Progenitor cell of endocrine pancreas (in vitro differentiated cells): ENCODE results near the gene TMEFF2. TPM values are rescaled to one million over a fixed set of nuclear protein-coding genes. Genes with fewer than 3 reads are reported as not detected.

Experiments used
- DNase-seq: peaks from one replicate; pipeline ENCODE4 v3.0.0; 2021; ENCODE audit warnings: low spot score; ENCODE audit not compliant: unreplicated experiment
- H3K27ac Mint-ChIP-seq: 2 replicates; pipeline ENCODE4 v1.8.0; 2021; ENCODE audit warnings: mild to moderate bottlenecking, moderate library complexity, mixed read lengths
- H3K27me3 Mint-ChIP-seq: 2 replicates; pipeline ENCODE4 v1.8.0; 2021; ENCODE audit warnings: mixed read lengths
- H3K36me3 Mint-ChIP-seq: 2 replicates; pipeline ENCODE4 v1.8.0; 2022; ENCODE audit warnings: mixed read lengths; ENCODE audit not compliant: insufficient read depth
- H3K4me1 Mint-ChIP-seq: 2 replicates; pipeline ENCODE4 v1.8.0; 2021; ENCODE audit warnings: low read depth, mixed read lengths
- H3K4me3 Mint-ChIP-seq: 2 replicates; pipeline ENCODE4 v1.8.0; 2021; ENCODE audit warnings: low read depth, mild to moderate bottlenecking, moderate library complexity, mixed read lengths
- H3K9me3 Mint-ChIP-seq: 2 replicates; pipeline ENCODE4 v1.8.0; 2021; ENCODE audit warnings: low read depth, mixed read lengths
- total RNA-seq: library from RNA; stranded (reverse); gene quantifications from 2 replicates; pipeline ENCODE4 v1.2.1, GENCODE V29; 2021
- TF ChIP-seq, protein P1 (sequence below): fragments of 200-600 bp; sonication (generic); IDR thresholded peaks from one replicate; pipeline ENCODE4 v1.5.0; 2021; ENCODE audit warnings: antibody characterized with exemption, mild to moderate bottlenecking; ENCODE audit not compliant: unreplicated experiment

Gene TMEFF2
- total RNA-seq, 1 donor from 2014 or later, result 0.50 TPM

DNA sequence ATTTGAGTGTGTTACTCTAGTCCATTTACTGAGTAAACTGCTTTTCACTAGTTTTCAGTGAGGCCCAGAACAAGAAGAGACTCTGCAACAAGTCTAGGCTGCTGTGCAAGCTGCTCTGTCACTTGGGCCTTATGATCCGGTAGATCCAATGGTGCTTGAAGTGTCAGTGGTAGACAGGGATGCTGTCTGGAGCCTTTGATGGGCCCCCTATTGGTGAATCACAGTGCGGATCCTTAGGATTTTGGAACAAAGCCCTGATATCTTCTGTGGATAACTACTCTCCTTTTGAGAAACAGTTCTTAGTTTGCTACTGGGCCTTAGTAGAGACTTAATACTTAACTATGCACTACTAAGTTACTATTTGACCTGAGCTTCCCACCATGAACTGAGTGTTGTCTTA, 150.2 kb downstream of the TMEFF2 start:
- H3K27me3 Mint-ChIP-seq, result no peaks in the 10 kb centered on the region
- no peak overlapping the region for H3K27ac Mint-ChIP-seq
- H3K36me3 Mint-ChIP-seq, result no peaks in the 10 kb centered on the region
- no peaks in the 10 kb centered on the region for H3K4me1 Mint-ChIP-seq
- H3K9me3 Mint-ChIP-seq, result no peaks in the 10 kb centered on the region
- DNase-seq, result no peak
- no peak overlapping the region for H3K4me3 Mint-ChIP-seq
- TF ChIP-seq, protein P1, sequence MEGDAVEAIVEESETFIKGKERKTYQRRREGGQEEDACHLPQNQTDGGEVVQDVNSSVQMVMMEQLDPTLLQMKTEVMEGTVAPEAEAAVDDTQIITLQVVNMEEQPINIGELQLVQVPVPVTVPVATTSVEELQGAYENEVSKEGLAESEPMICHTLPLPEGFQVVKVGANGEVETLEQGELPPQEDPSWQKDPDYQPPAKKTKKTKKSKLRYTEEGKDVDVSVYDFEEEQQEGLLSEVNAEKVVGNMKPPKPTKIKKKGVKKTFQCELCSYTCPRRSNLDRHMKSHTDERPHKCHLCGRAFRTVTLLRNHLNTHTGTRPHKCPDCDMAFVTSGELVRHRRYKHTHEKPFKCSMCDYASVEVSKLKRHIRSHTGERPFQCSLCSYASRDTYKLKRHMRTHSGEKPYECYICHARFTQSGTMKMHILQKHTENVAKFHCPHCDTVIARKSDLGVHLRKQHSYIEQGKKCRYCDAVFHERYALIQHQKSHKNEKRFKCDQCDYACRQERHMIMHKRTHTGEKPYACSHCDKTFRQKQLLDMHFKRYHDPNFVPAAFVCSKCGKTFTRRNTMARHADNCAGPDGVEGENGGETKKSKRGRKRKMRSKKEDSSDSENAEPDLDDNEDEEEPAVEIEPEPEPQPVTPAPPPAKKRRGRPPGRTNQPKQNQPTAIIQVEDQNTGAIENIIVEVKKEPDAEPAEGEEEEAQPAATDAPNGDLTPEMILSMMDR, result no peak

- Mint-ChIP-seq H3K9me3 (no peaks in the 10 kb centered on the region), H3K36me3 (no peaks in the 10 kb centered on the region), H3K4me3 (no peak overlapping the region), H3K27ac (no peak overlapping the region), H3K27me3 (no peaks in the 10 kb centered on the region), H3K4me1 (no peaks in the 10 kb centered on the region)
- DNase-seq, result no peak
- TF ChIP-seq, protein P1, result no peak
Observed at GRCh38 chr2:192043216-192043870, 151.4 kb downstream of the TMEFF2 start.

GRCh38 chr2:192042126-192042525, 152.6 kb downstream of the TMEFF2 start:
- Mint-ChIP-seq H3K36me3 (no peaks in the 10 kb centered on the region), H3K27me3 (no peaks in the 10 kb centered on the region), H3K27ac (no peak overlapping the region), H3K9me3 (no peaks in the 10 kb centered on the region), H3K4me1 (no peaks in the 10 kb centered on the region), H3K4me3 (no peak overlapping the region)
- no peak for DNase-seq
- TF ChIP-seq, protein P1, result no peak

- Mint-ChIP-seq H3K27me3 (no peaks in the 10 kb centered on the region), H3K36me3 (no peaks in the 10 kb centered on the region), H3K4me3 (no peak overlapping the region), H3K27ac (no peak overlapping the region), H3K9me3 (no peaks in the 10 kb centered on the region), H3K4me1 (peaks cover 2% of the 10 kb centered on the region)
- TF ChIP-seq, protein P1, result no peak
- no peak for DNase-seq
Observed at GRCh38 chr2:192038110-192038509, 156.6 kb downstream of the TMEFF2 start.

DNA sequence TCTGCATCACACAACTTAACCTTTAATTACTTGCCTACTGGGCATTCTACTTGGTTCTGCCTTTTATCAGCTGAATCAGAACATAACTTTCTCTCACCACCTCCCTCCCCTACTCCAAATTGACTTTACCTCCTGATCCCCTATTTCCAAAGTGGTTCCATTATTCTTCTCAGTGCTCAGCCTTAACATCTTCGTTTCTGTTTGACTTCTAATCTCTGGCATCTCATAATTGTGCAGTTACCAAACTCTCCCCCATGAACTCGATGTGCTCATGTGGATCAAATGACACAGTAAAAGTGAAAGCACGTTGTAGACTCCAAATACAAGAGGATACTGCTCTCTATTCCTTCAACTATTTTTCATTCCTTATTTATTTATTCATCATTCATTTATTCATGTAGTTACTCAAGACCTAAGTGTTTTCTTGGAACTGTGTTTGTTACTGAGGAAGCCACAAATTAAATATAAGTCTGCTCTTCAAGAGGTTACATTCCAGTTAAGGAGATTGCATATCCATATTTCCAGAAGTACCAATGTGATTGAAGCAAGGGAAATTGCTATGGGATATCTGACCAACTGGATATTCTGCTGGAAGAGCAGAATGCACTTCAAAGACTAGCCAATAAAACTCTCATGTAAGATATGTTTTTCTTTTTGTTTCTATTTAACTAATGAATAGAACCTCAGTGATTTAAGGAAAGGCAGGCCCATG, 158.8 kb downstream of the TMEFF2 start:
- Mint-ChIP-seq H3K4me1 (peaks cover 2% of the 10 kb centered on the region), H3K4me3 (no peak overlapping the region), H3K36me3 (no peaks in the 10 kb centered on the region), H3K9me3 (no peaks in the 10 kb centered on the region), H3K27ac (no peak overlapping the region), H3K27me3 (no peaks in the 10 kb centered on the region)
- TF ChIP-seq, protein P1, result no peak
- DNase-seq, result no peak
